Lower leg skin (tissue), 3 donors: ENCODE measurements around the gene KCNMB2.

Source experiments
- CTCF ChIP-seq, 3 donors: fragments of 450-650 bp; IDR thresholded peaks; one replicate each; pipeline ENCODE4 v1.5.1; 2016; ENCODE audit warnings: antibody characterized with exemption in 3 of 3, mild to moderate bottlenecking in 3 of 3, moderate library complexity in 2 of 3
- POLR2A ChIP-seq, 2 donors: fragments of 450-650 bp; IDR thresholded peaks; one replicate each; pipeline ENCODE4 v1.6.1; 2016 to 2017; ENCODE audit warnings: antibody characterized with exemption in 2 of 2, mild to moderate bottlenecking in 1 of 2, moderate library complexity in 1 of 2

- no peak for TF ChIP-seq CTCF (IDR thresholded peaks at IDR 0.05)
- TF ChIP-seq POLR2A (IDR thresholded peaks at IDR 0.05): no peak
Observed at GRCh38 chr3:178492491-178492890, 43.7 kb upstream of the KCNMB2 start.
